HEK293T (cell line): Measurements from ENCODE around the gene FBXL2.

Source experiments
- CTCF ChIA-PET: fragments of 350-600 bp; formaldehyde crosslinking; extraction: SDS; loops from one replicate; lab custom pipeline; 2021; ENCODE audit warnings: antibody characterized with exemption, inconsistent platforms; lab: Yijun Ruan, JAX
- POLR2A ChIA-PET: fragments of 350-600 bp; formaldehyde crosslinking; extraction: SDS; loops from one replicate; lab custom pipeline; 2020; ENCODE audit warnings: antibody characterized with exemption, inconsistent platforms; lab: Yijun Ruan, JAX
- DNase-seq: peaks from one replicate; pipeline ENCODE4 v3.0.0; 2012; ENCODE audit warnings: mixed read lengths; ENCODE audit errors: extremely low spot score
- ARNT ChIP-seq: fragments of 450-650 bp; IDR thresholded peaks from 2 replicates; pipeline ENCODE4 v1.6.1; 2017; ENCODE audit warnings: mild to moderate bottlenecking
- BHLHE40 ChIP-seq: fragments of 450-650 bp; IDR thresholded peaks from 2 replicates; pipeline ENCODE4 v1.6.1; 2016; ENCODE audit warnings: mild to moderate bottlenecking, moderate library complexity, borderline replicate concordance
- CTBP1 ChIP-seq: fragments of 450-650 bp; IDR thresholded peaks from 2 replicates; pipeline ENCODE4 v1.6.1; 2016; ENCODE audit warnings: borderline replicate concordance
- ELF4 ChIP-seq: fragments of 450-650 bp; IDR thresholded peaks from 2 replicates; pipeline ENCODE4 v1.6.1; 2017; ENCODE audit warnings: antibody characterized with exemption
- FOXA1 ChIP-seq: fragments of 450-650 bp; IDR thresholded peaks from 2 replicates; pipeline ENCODE4 v1.6.1; 2016; ENCODE audit warnings: mild to moderate bottlenecking
- FOXK2 ChIP-seq: fragments of 450-650 bp; IDR thresholded peaks from 2 replicates; pipeline ENCODE4 v1.6.1; 2016; ENCODE audit warnings: mild to moderate bottlenecking
- FOXM1 ChIP-seq: fragments of 450-650 bp; IDR thresholded peaks from 2 replicates; pipeline ENCODE4 v1.6.1; 2017; ENCODE audit warnings: mild to moderate bottlenecking, borderline replicate concordance
- HDGF ChIP-seq: fragments of 450-650 bp; IDR thresholded peaks from 2 replicates; pipeline ENCODE4 v1.6.1; 2017; ENCODE audit warnings: antibody characterized with exemption, borderline replicate concordance
- L3MBTL2 ChIP-seq: fragments of 450-650 bp; conservative IDR thresholded peaks from 2 replicates; pipeline ENCODE4 v1.6.1; 2016; ENCODE audit warnings: mild to moderate bottlenecking
- LEF1 ChIP-seq: fragments of 450-650 bp; IDR thresholded peaks from 2 replicates; pipeline ENCODE4 v1.6.1; 2017; ENCODE audit warnings: mild to moderate bottlenecking, borderline replicate concordance
- NFRKB ChIP-seq: fragments of 450-650 bp; IDR thresholded peaks from 2 replicates; pipeline ENCODE4 v1.6.1; 2016; ENCODE audit warnings: mild to moderate bottlenecking, moderate library complexity
- SP1 ChIP-seq: fragments of 450-650 bp; IDR thresholded peaks from 2 replicates; pipeline ENCODE4 v1.6.1; 2017
- SUZ12 ChIP-seq: fragments of 450-650 bp; IDR thresholded peaks from 2 replicates; pipeline ENCODE4 v1.6.1; 2016; ENCODE audit warnings: mild to moderate bottlenecking
- TARDBP ChIP-seq: fragments of 450-650 bp; IDR thresholded peaks from 2 replicates; pipeline ENCODE4 v1.6.1; 2016
- ZNF384 ChIP-seq: fragments of 450-650 bp; IDR thresholded peaks from 2 replicates; pipeline ENCODE4 v1.6.1; 2016
- TF ChIP-seq, protein P1 (sequence below): fragments of 450-650 bp; IDR thresholded peaks from 2 replicates; pipeline ENCODE4 v1.6.1; 2016

Gene FBXL2

DNA sequence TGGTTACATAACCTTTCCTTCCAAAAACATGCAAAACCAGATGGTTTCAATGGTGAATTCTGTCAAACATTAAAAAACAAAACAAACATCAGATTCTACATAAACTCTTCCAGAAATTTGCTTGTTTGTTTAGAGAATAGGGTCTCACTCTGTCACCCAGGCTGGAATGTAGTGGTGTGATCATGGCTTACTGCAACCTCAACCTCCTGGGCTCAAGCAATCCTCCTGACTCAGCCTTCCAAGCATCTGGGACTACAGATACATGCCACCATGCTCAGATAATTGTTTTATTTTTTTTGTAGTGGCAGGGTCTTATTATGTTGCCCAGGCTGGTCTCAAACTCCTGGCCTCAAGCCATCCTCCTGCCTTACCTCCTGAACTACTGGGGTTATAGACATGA is 36.1 kb downstream of the FBXL2 start:
- ChIA-PET CTCF (no interaction called here), POLR2A (no interaction called here)
- TF ChIP-seq NFRKB (no peak), FOXK2 (no peak), LEF1 (no peak), BHLHE40 (no peak), L3MBTL2 (no peak), HDGF (no peak), TARDBP (no peak)
- TF ChIP-seq, protein P1, sequence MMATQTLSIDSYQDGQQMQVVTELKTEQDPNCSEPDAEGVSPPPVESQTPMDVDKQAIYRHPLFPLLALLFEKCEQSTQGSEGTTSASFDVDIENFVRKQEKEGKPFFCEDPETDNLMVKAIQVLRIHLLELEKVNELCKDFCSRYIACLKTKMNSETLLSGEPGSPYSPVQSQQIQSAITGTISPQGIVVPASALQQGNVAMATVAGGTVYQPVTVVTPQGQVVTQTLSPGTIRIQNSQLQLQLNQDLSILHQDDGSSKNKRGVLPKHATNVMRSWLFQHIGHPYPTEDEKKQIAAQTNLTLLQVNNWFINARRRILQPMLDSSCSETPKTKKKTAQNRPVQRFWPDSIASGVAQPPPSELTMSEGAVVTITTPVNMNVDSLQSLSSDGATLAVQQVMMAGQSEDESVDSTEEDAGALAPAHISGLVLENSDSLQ = no peak
- no peak for DNase-seq

DNA sequence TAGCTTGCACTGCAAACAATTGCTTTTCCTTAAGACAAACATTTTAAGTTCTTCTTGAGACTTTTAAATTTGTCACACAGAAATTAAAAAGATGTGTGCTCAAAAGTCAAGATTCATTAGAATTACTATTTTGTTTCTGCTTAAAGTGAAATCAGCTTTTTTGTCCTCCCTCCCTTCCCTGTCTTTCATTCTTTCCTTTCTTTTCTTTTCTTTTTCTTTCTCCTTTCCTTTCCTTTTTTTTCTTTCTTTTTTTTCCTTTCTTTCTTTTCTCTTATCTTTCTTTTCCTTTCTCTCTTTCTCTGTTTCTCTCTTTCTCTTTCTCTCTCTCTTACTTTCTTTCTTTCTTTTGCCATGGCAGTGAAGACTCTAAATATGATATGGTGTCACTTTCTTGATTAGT is 37.8 kb downstream of the FBXL2 start:
- CTCF ChIA-PET = interaction anchor here (0.9 kb wide), 1 partner anchor 44 kb away, joined by 3 read pairs; no protein-coding TSS in a partner anchor
- no peak for DNase-seq
- TF ChIP-seq SUZ12 (no peak), FOXM1 (no peak)
- POLR2A ChIA-PET = no interaction called here

DNA sequence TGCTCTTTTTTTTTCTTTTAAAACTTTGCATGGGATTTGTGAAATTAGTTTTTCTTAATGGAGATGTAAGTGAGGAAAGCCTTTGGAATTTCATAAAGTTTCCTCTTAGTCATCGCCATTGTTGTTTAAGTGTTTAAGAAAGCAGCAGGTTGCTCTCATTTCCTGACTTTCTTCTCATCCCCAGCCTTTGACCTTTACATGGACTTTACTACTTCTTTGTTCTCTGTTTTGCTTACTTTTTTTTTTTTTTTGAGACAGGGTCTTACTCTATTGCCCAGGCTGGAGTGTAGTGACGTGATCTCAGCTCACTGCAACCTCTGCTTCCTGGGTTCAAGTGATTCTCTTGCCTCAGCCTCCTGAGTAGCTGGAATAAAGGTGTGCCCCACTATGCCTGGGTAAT is 38.6 kb downstream of the FBXL2 start:
- ChIA-PET POLR2A (no interaction called here), CTCF (interaction anchor here (0.9 kb wide), 1 partner anchor 208 kb away, joined by 3 read pairs; no protein-coding TSS in a partner anchor)
- TF ChIP-seq FOXK2 (no peak), FOXM1 (no peak), L3MBTL2 (no peak), ELF4 (no peak), LEF1 (no peak), FOXA1 (no peak), SP1 (no peak), ARNT (no peak)
- DNase-seq = no peak

GRCh38 chr3:33317963-33318709 is 40.9 kb downstream of the FBXL2 start:
- DNase-seq = no peak
- ChIA-PET CTCF (interaction anchor here (1.2 kb wide), 1 partner anchor 164 kb away, joined by 3 read pairs; no protein-coding TSS in a partner anchor), POLR2A (no interaction called here)
- TF ChIP-seq HDGF (no peak), FOXK2 (no peak), SP1 (no peak), ZNF384 (no peak)

GRCh38 chr3:33318710-33319380 is 41.6 kb downstream of the FBXL2 start:
- ChIA-PET POLR2A (no interaction called here), CTCF (interaction anchor here (1.2 kb wide), 1 partner anchor 165 kb away, joined by 3 read pairs; no protein-coding TSS in a partner anchor)
- no peak for TF ChIP-seq ARNT
- no peak for TF ChIP-seq SUZ12
- TF ChIP-seq ZNF384 = no peak
- TF ChIP-seq CTBP1 = no peak
- no peak for TF ChIP-seq L3MBTL2
- no peak for TF ChIP-seq LEF1
- TF ChIP-seq FOXA1 = no peak
- TF ChIP-seq, protein P1 = no peak
- no peak for DNase-seq

DNA sequence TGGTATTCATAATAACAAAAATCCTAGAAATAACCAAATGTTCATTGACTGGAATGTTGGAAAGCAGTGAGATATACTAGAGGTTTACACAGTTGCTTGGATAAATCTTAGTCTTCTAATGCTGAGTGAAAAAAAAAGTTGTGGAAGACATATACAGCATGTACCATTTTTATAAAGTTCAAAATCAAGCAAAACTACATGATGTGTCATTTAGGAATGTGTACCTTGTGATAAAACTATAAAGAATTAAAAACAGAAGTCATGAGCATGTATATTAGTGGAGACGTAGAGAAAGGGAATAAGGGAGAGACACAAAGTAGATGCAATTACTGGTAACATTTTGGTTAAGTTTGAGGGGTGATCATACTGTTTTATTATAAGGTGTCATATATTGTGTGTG is 45.2 kb downstream of the FBXL2 start:
- POLR2A ChIA-PET = no interaction called here
- TF ChIP-seq ZNF384 (no peak), HDGF (no peak), FOXA1 (no peak), NFRKB (no peak), FOXM1 (no peak), FOXK2 (no peak), BHLHE40 (no peak), LEF1 (no peak), TARDBP (no peak), SUZ12 (no peak), L3MBTL2 (no peak)
- CTCF ChIA-PET = no interaction called here
- no peak for DNase-seq

GRCh38 chr3:33331414-33331813 is 54.2 kb downstream of the FBXL2 start:
- DNase-seq = no peak
- TF ChIP-seq SP1 = no peak
- TF ChIP-seq FOXM1 = no peak
- TF ChIP-seq, protein P1 = no peak
- TF ChIP-seq LEF1 = no peak
- TF ChIP-seq ARNT = no peak
- TF ChIP-seq NFRKB = no peak
- TF ChIP-seq L3MBTL2 = no peak
- no peak for TF ChIP-seq HDGF
- TF ChIP-seq FOXA1 = no peak
- no peak for TF ChIP-seq TARDBP
- TF ChIP-seq ZNF384 = no peak
- no peak for TF ChIP-seq FOXK2
- no peak for TF ChIP-seq ELF4
- no peak for TF ChIP-seq CTBP1
- ChIA-PET POLR2A (no interaction called here), CTCF (no interaction called here)
